Measurements from ENCODE around the gene S1PR2.
"Not testable (repeated sequence)": the region's sequence is repeated elsewhere in the genome, so short reads cannot be mapped to it uniquely, and the experiment has no call there.

Gene S1PR2

GRCh38 chr19:10252707-10253106, 21.6 kb upstream of the S1PR2 start:
- no peak for DNase-seq

GRCh38 chr19:10251792-10252694, 20.9 kb upstream of the S1PR2 start, which contains the start of gene MRPL4:
Gene MRPL4, plus strand, starts transcription at chr19:10252214. Its CDS starts 40 bp downstream, at chr19:10252254.
- DNase-seq, result peak; percentile 99

GRCh38 chr19:10246511-10246910, 15.4 kb upstream of the S1PR2 start:
- no peak for DNase-seq

GRCh38 chr19:10245189-10245939, 14.2 kb upstream of the S1PR2 start:
- no peak for DNase-seq

GRCh38 chr19:10243606-10244005, 12.5 kb upstream of the S1PR2 start:
- DNase-seq, result no peak

- DNase-seq, result not testable (repeated sequence)
Observed at GRCh38 chr19:10241826-10242449, 10.8 kb upstream of the S1PR2 start.

GRCh38 chr19:10238172-10238783, 7.1 kb upstream of the S1PR2 start:
- DNase-seq, result peak; percentile 90

- DNase-seq, result peak; percentile 31
Observed at GRCh38 chr19:10237702-10238101, 6.6 kb upstream of the S1PR2 start.

GRCh38 chr19:10235409-10235808, 4.3 kb upstream of the S1PR2 start:
- DNase-seq, result not testable (repeated sequence)

- no peak for DNase-seq
Observed at GRCh38 chr19:10235003-10235402, 3.9 kb upstream of the S1PR2 start.

GRCh38 chr19:10233946-10234345, 2.8 kb upstream of the S1PR2 start:
- DNase-seq, result no peak

GRCh38 chr19:10231612-10232228, 589 bp upstream of the S1PR2 start:
- DNase-seq, result no peak

GRCh38 chr19:10230173-10230860, 814 bp downstream of the S1PR2 start:
- peak; percentile 58 for DNase-seq

GRCh38 chr19:10228920-10229319, 2.2 kb downstream of the S1PR2 start:
- DNase-seq, result peak; percentile 44

GRCh38 chr19:10228393-10228792, 2.7 kb downstream of the S1PR2 start:
- no peak for DNase-seq

GRCh38 chr19:10227026-10227971, 3.8 kb downstream of the S1PR2 start:
- DNase-seq, result peak; percentile 47

- DNase-seq, result peak; percentile 93
Observed at GRCh38 chr19:10226376-10227025, 4.6 kb downstream of the S1PR2 start.

GRCh38 chr19:10226021-10226375, 5.1 kb downstream of the S1PR2 start:
- DNase-seq, result no peak

- no peak for DNase-seq
Observed at GRCh38 chr19:10224337-10224736, 6.8 kb downstream of the S1PR2 start.

All from fibroblast of skin of right biceps (primary cell).